Caki2 (cell line): ENCODE data around the gene EPAS1. TPM values are rescaled to one million over a fixed set of nuclear protein-coding genes. Genes with fewer than 3 reads are reported as not detected.

ENCODE experiments used
- DNase-seq: peaks from one replicate; pipeline ENCODE4 v3.0.0-alpha.2; 2015; ENCODE audit warnings: low read depth
- in situ Hi-C: cut with HindIII; loops from 2 replicates; pipeline ENCODE4 v1.10.0; 2016; ENCODE audit warnings: low sequenced_read_pairs, low pct_unique_long_range_greater_than_20kb, mixed read lengths
- total RNA-seq: library from RNA; depleted of rRNA; stranded (reverse); fragments of >200 nt; shearing (Covaris generic); gene quantifications from 2 replicates; pipeline ENCODE4 v1.2.3, GENCODE V29; 2014; ENCODE audit warnings: low replicate concordance; rRNA removed

The EPAS1 gene
- total RNA-seq, 1 experiment from 2014 or later = 3.7 TPM

DNA sequence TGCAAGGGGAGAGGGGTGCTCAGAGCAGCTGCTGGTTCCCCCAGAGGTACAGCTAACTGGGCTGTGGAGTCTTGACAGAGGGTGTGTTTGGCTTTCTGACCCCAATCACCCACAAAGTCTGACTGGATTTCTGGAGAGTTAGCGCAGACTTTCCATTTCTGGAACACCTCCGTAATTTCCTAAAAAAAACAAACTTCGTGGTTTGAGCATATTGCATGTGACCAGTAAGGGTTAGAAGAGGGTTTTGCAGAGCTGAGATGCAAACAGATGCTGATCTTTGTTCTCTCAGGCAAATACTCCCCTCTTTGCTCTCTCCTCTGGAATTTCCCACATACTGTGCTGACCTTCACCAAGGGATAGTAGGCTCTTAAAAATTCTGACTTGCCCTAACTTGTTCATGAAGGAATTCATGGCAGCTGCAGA, 137.7 kb downstream of the EPAS1 start:
- in situ Hi-C loops = no loop called here
- DNase-seq = no peak

DNA sequence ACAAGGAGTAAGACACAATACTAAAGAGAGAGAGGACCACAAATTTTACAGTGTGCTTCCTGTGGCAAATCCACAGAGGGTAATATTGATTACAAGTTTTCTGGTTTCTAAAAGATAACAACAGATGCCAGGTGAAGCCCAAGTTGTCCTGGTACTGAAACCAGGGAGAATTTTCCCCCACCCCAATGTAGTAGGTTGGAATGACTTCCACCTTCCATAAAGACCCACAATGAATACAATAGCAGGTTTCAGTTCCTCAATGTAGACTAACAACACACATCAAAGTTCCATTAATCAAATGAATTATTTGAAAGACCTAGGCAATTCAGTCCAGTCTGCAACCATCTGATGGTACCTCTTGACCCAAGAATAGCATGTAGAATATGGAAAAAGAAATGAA, 138.1 kb downstream of the EPAS1 start:
- no peak for DNase-seq
- in situ Hi-C loops = no loop called here

DNA sequence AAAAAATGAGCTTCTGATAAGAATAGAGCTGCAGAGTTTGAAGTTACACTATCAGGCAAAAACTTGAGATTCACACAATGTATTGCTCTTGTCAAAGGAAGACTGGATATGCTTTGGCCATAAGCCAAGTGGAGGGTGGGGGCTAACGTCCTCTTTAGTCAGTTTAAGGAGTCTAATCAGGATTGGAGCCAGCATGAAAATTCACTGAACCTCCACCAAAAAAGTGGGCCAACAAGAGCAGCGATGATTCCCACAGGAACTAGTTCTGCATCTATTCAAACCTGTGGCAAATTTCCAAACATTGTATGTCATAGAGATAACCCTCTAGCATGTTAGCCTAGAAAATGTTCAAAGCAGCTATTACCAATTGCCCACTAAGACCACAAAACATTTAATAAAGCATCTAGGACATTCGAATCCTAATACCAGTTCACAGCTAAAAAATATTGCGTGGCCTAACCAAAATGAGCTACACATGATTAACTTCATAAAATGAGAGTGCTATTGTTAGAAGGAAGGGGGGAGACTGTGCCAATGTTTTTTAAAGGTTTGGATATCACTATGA, 138.7 kb downstream of the EPAS1 start:
- in situ Hi-C loops = no loop called here

More for the DNA sequence above, 138.7 kb downstream of the EPAS1 start:
- DNase-seq = no peak

Other genes with a start within 250 kb of the EPAS1 start
- gene TMEM247, start 182.2 kb downstream of the EPAS1 start, total RNA-seq = not detected in 2 replicates
- gene RHOQ, start 245.1 kb downstream of the EPAS1 start, total RNA-seq = 26.2 and 49.0 TPM in 2 replicates
- 6.6 and 22.6 TPM in 2 replicates for gene ATP6V1E2, start 245.2 kb downstream of the EPAS1 start, total RNA-seq